SK-N-SH treated with all-trans-retinoic acid at 6 μM for 48 hours (cell line): ENCODE measurements around the gene MACF1.
A peak's percentile ranks its signal among the peaks of the same experiment; 100 is the strongest.

Source experiments
- ATAC-seq: fragments of 200-7000 bp; cut with Tn5 transposase; 3 replicates; pipeline ENCODE4 v1.9.1; 2020; ENCODE audit warnings: mild to moderate bottlenecking, moderate library complexity
- BACH2 ChIP-seq: fragments of 250-450 bp; sonication (Bioruptor Pico); IDR thresholded peaks from 2 replicates; pipeline ENCODE4 v1.9.0; 2021; ENCODE audit warnings: mild to moderate bottlenecking, borderline replicate concordance
- CSDC2 ChIP-seq: fragments of 250-450 bp; sonication (Bioruptor Pico); IDR thresholded peaks from 2 replicates; pipeline ENCODE4 v1.5.0; 2020; ENCODE audit warnings: mild to moderate bottlenecking, moderate library complexity
- GLIS3 ChIP-seq: fragments of 250-450 bp; sonication (Bioruptor Pico); IDR thresholded peaks from 2 replicates; pipeline ENCODE4 v1.5.0; 2020; ENCODE audit warnings: mild to moderate bottlenecking, moderate library complexity
- ISL1 ChIP-seq: fragments of 250-450 bp; sonication (Bioruptor Pico); IDR thresholded peaks from 2 replicates; pipeline ENCODE4 v2.1.2; 2022; ENCODE audit warnings: mild to moderate bottlenecking, moderate library complexity
- OSR1 ChIP-seq: fragments of 250-450 bp; sonication (Bioruptor Pico); IDR thresholded peaks from 2 replicates; pipeline ENCODE4 v1.8.0; 2022; ENCODE audit warnings: moderate library complexity, mild to moderate bottlenecking, inconsistent platforms
- RARB ChIP-seq: fragments of 250-450 bp; sonication (Bioruptor Pico); IDR thresholded peaks from 2 replicates; pipeline ENCODE4 v1.8.0; 2021; ENCODE audit warnings: mild to moderate bottlenecking, moderate library complexity
- SNAI2 ChIP-seq: fragments of 250-450 bp; sonication (Bioruptor Pico); IDR thresholded peaks from 2 replicates; pipeline ENCODE4 v1.5.0; 2020; ENCODE audit warnings: mild to moderate bottlenecking, moderate library complexity
- TCF4 ChIP-seq: fragments of 250-450 bp; sonication (Bioruptor Pico); IDR thresholded peaks from 2 replicates; pipeline ENCODE4 v1.8.0; 2021; ENCODE audit warnings: mild to moderate bottlenecking, moderate library complexity, borderline replicate concordance
- TOX ChIP-seq: fragments of 250-450 bp; sonication (Bioruptor Pico); IDR thresholded peaks from 2 replicates; pipeline ENCODE4 v1.8.0; 2021; ENCODE audit warnings: mild to moderate bottlenecking, moderate library complexity, borderline replicate concordance
- ZC3H10 ChIP-seq: fragments of 250-450 bp; sonication (Bioruptor Pico); IDR thresholded peaks from 2 replicates; pipeline ENCODE4 v1.5.1; 2021; ENCODE audit warnings: mild to moderate bottlenecking, moderate library complexity
- ZFP3 ChIP-seq: fragments of 250-450 bp; sonication (Bioruptor Pico); IDR thresholded peaks from 2 replicates; pipeline ENCODE4 v1.5.0; 2020; ENCODE audit warnings: mild to moderate bottlenecking, moderate library complexity
- ZFP30 ChIP-seq: fragments of 450-650 bp; formaldehyde crosslinking; IDR thresholded peaks from 2 replicates; pipeline ENCODE4 v1.5.0; 2022; ENCODE audit warnings: mild to moderate bottlenecking, moderate library complexity
- ZNF70 ChIP-seq: fragments of 450-650 bp; formaldehyde crosslinking; IDR thresholded peaks from 2 replicates; pipeline ENCODE4 v1.5.0; 2020; ENCODE audit warnings: mild to moderate bottlenecking, moderate library complexity
- ZNF8 ChIP-seq: fragments of 450-650 bp; formaldehyde crosslinking; IDR thresholded peaks from 2 replicates; pipeline ENCODE4 v1.5.0; 2020; ENCODE audit warnings: mild to moderate bottlenecking, moderate library complexity
- TF ChIP-seq, protein P1 (sequence below): fragments of 250-450 bp; sonication (Bioruptor Pico); IDR thresholded peaks from 2 replicates; pipeline ENCODE4 v1.5.1; 2021; ENCODE audit warnings: mild to moderate bottlenecking, moderate library complexity
- TF ChIP-seq, protein P2 (sequence below): fragments of 250-450 bp; sonication (Bioruptor Pico); IDR thresholded peaks from 2 replicates; pipeline ENCODE4 v1.8.0; 2020; ENCODE audit warnings: mild to moderate bottlenecking, moderate library complexity, borderline replicate concordance
- TF ChIP-seq, protein P3 (sequence below): fragments of 250-450 bp; sonication (Bioruptor Pico); IDR thresholded peaks from 2 replicates; pipeline ENCODE4 v1.5.1; 2020; ENCODE audit warnings: low read depth, mild to moderate bottlenecking, moderate library complexity
- TF ChIP-seq, protein P4 (sequence below): fragments of 250-450 bp; sonication (Bioruptor Pico); IDR thresholded peaks from 2 replicates; pipeline ENCODE4 v1.5.0; 2020; ENCODE audit warnings: mild to moderate bottlenecking, moderate library complexity
- TF ChIP-seq, protein P5 (sequence below): fragments of 250-450 bp; sonication (Bioruptor Pico); IDR thresholded peaks from 2 replicates; pipeline ENCODE4 v1.8.0; 2021; ENCODE audit warnings: low read depth, mild to moderate bottlenecking, moderate library complexity, borderline replicate concordance

The MACF1 gene

DNA sequence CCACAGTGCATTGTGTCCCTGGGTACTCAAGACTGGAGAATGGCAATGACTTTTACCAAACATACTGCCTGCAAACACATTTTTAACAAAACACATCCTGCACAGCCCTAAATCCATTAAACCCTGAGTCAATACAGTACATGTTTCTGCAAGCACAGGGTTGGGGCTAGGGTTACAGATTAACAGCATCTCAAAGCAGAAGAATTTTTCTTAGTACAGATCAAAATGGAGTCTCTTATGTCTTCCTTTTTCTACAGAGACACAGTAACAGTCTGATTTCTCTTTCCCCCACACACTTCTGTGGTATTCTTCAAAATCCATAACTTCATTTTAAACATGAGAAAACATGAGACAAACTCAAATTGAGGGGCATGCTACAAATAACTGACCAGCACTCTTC is 300.8 kb downstream of the MACF1 start:
- no peak for ATAC-seq
- no peak for TF ChIP-seq OSR1 (CRISPR knock-in tag)
- no peak for TF ChIP-seq GLIS3 (CRISPR knock-in tag)
- TF ChIP-seq, protein P1, sequence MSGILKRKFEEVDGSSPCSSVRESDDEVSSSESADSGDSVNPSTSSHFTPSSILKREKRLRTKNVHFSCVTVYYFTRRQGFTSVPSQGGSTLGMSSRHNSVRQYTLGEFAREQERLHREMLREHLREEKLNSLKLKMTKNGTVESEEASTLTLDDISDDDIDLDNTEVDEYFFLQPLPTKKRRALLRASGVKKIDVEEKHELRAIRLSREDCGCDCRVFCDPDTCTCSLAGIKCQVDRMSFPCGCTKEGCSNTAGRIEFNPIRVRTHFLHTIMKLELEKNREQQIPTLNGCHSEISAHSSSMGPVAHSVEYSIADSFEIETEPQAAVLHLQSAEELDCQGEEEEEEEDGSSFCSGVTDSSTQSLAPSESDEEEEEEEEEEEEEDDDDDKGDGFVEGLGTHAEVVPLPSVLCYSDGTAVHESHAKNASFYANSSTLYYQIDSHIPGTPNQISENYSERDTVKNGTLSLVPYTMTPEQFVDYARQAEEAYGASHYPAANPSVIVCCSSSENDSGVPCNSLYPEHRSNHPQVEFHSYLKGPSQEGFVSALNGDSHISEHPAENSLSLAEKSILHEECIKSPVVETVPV (CRISPR knock-in tag) = no peak
- TF ChIP-seq RARB = no peak
- TF ChIP-seq ZFP30 (CRISPR knock-in tag) = no peak
- TF ChIP-seq, protein P2, sequence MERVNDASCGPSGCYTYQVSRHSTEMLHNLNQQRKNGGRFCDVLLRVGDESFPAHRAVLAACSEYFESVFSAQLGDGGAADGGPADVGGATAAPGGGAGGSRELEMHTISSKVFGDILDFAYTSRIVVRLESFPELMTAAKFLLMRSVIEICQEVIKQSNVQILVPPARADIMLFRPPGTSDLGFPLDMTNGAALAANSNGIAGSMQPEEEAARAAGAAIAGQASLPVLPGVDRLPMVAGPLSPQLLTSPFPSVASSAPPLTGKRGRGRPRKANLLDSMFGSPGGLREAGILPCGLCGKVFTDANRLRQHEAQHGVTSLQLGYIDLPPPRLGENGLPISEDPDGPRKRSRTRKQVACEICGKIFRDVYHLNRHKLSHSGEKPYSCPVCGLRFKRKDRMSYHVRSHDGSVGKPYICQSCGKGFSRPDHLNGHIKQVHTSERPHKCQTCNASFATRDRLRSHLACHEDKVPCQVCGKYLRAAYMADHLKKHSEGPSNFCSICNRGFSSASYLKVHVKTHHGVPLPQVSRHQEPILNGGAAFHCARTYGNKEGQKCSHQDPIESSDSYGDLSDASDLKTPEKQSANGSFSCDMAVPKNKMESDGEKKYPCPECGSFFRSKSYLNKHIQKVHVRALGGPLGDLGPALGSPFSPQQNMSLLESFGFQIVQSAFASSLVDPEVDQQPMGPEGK (CRISPR knock-in tag) = no peak
- no peak for TF ChIP-seq ISL1 (CRISPR knock-in tag)
- TF ChIP-seq, protein P3, sequence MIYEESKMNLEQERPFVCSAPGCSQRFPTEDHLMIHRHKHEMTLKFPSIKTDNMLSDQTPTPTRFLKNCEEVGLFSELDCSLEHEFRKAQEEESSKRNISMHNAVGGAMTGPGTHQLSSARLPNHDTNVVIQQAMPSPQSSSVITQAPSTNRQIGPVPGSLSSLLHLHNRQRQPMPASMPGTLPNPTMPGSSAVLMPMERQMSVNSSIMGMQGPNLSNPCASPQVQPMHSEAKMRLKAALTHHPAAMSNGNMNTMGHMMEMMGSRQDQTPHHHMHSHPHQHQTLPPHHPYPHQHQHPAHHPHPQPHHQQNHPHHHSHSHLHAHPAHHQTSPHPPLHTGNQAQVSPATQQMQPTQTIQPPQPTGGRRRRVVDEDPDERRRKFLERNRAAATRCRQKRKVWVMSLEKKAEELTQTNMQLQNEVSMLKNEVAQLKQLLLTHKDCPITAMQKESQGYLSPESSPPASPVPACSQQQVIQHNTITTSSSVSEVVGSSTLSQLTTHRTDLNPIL = no peak
- no peak for TF ChIP-seq ZC3H10 (CRISPR knock-in tag)
- no peak for TF ChIP-seq ZNF8 (CRISPR knock-in tag)
- TF ChIP-seq, all 23 proteins: peak for 0

DNA sequence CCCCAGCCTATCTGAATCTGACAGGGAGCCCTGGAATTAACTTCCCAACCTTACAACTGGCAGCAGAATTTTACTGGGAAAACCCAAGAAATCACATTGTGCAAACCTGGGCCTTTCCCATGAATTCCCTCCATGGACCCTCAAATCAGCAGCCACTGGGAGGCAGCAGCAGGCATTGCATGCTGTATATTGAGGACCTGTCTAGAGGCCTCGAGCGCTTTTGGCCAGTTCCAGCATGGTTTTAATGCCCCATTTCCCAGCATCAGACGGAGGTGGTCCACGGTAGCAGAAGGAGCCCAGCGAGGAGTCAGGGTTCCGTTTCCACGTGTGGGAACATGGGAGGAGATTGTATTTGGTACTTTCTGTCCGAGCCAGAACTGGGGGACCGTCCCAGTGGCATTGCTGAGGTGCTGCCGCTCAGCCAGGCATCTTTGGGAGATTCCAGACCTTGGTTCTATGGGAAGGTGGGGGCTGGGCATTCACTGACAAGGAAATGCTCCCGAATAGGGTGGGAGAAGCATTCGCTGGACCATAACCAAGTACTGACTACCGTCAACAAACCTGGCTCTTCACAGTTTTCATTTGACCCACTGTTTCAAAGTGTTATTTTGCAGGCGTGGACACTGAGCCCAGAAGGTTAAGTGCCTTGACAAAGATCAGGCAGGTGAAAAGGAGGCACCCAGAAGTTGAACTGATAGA is 302.9 kb downstream of the MACF1 start:
- ATAC-seq = peak; percentile 74
- TF ChIP-seq ZFP3 (CRISPR knock-in tag) (no peak), GLIS3 (CRISPR knock-in tag) (no peak), TOX (no peak), ISL1 (CRISPR knock-in tag) (no peak), ZNF70 (no peak)
- TF ChIP-seq, protein P4, sequence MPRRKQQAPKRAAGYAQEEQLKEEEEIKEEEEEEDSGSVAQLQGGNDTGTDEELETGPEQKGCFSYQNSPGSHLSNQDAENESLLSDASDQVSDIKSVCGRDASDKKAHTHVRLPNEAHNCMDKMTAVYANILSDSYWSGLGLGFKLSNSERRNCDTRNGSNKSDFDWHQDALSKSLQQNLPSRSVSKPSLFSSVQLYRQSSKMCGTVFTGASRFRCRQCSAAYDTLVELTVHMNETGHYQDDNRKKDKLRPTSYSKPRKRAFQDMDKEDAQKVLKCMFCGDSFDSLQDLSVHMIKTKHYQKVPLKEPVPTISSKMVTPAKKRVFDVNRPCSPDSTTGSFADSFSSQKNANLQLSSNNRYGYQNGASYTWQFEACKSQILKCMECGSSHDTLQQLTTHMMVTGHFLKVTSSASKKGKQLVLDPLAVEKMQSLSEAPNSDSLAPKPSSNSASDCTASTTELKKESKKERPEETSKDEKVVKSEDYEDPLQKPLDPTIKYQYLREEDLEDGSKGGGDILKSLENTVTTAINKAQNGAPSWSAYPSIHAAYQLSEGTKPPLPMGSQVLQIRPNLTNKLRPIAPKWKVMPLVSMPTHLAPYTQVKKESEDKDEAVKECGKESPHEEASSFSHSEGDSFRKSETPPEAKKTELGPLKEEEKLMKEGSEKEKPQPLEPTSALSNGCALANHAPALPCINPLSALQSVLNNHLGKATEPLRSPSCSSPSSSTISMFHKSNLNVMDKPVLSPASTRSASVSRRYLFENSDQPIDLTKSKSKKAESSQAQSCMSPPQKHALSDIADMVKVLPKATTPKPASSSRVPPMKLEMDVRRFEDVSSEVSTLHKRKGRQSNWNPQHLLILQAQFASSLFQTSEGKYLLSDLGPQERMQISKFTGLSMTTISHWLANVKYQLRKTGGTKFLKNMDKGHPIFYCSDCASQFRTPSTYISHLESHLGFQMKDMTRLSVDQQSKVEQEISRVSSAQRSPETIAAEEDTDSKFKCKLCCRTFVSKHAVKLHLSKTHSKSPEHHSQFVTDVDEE (CRISPR knock-in tag) = no peak
- TF ChIP-seq, protein P5, sequence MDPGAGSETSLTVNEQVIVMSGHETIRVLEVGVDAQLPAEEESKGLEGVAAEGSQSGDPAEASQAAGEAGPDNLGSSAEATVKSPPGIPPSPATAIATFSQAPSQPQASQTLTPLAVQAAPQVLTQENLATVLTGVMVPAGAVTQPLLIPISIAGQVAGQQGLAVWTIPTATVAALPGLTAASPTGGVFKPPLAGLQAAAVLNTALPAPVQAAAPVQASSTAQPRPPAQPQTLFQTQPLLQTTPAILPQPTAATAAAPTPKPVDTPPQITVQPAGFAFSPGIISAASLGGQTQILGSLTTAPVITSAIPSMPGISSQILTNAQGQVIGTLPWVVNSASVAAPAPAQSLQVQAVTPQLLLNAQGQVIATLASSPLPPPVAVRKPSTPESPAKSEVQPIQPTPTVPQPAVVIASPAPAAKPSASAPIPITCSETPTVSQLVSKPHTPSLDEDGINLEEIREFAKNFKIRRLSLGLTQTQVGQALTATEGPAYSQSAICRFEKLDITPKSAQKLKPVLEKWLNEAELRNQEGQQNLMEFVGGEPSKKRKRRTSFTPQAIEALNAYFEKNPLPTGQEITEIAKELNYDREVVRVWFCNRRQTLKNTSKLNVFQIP (CRISPR knock-in tag) = no peak
- TF ChIP-seq, protein P1 (CRISPR knock-in tag) = no peak

DNA sequence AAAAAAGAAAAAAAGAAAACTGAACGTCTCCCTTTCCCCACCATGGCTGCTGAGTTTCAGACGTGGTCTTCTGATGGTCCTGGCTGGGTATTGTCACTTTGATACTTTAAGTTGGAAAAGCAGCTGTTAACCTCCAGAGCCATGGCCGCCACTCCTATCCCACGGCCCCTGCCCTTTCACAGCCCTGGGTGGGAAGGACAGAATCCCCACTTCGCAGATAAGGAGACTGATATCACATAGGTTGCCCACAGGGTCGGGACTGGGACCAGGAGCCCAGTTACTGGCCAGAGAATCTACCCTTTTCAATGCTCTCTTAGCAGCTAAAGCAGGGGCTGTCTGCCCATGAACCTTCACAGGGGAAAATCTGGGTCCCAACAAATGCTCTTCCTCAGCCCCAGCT is 303.8 kb downstream of the MACF1 start:
- no peak for ATAC-seq
- TF ChIP-seq CSDC2 (CRISPR knock-in tag) (no peak), ZNF8 (CRISPR knock-in tag) (no peak), TCF4 (CRISPR knock-in tag) (no peak), GLIS3 (CRISPR knock-in tag) (no peak), TOX (no peak), BACH2 (CRISPR knock-in tag) (no peak), SNAI2 (no peak), ZC3H10 (CRISPR knock-in tag) (no peak), ISL1 (CRISPR knock-in tag) (no peak)
- TF ChIP-seq, protein P5 (CRISPR knock-in tag) = no peak
- TF ChIP-seq, protein P4 (CRISPR knock-in tag) = no peak
- TF ChIP-seq, protein P3 = no peak
